ENCODE results near the gene ZBTB17.

The ZBTB17 gene

DNA sequence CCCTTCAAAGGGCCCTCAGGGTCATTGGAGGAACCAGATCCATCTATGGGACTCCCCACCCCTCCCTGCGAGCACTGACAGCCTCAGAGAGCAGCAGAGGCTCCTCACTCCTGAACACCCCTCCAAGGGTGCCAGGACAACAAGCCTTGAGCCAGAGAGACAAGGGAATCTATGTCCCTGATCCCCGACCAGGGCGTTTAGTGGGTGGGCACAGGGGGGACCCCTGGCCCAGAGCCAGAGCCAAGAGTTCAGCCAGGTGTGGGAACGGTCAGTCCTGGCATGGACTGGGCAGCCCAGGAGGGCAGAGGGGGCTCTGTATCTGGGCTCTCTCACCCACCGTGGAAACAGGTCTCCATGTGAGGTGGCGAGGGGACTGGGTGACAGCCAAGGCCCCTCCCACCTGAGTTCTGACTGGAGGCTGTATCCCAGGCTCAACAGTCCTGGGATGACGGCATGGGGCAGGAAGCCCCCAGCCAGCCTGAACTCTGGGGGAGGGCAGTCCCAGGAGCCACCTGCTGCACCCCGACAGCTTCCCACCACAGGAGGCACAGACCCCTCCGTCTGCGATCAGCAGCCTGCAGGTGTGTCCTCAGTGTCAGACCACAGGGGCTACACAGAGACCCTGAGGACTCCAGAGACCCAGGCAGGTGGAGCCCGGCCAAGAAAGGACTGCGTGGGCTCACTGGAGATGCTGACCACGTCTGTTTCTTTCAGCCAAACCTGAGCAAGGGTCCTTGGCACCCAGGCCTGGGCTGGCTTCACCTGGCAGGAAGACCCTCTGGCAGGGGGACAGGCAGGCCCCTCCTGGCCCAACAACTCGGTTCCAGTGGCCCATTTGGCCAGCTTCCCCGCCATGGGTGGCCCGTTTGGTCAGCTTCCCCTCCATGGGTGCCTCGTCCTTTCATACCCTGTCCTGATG lies 16.9 kb upstream of the ZBTB17 start:
- TF ChIP-seq, protein P1, sequence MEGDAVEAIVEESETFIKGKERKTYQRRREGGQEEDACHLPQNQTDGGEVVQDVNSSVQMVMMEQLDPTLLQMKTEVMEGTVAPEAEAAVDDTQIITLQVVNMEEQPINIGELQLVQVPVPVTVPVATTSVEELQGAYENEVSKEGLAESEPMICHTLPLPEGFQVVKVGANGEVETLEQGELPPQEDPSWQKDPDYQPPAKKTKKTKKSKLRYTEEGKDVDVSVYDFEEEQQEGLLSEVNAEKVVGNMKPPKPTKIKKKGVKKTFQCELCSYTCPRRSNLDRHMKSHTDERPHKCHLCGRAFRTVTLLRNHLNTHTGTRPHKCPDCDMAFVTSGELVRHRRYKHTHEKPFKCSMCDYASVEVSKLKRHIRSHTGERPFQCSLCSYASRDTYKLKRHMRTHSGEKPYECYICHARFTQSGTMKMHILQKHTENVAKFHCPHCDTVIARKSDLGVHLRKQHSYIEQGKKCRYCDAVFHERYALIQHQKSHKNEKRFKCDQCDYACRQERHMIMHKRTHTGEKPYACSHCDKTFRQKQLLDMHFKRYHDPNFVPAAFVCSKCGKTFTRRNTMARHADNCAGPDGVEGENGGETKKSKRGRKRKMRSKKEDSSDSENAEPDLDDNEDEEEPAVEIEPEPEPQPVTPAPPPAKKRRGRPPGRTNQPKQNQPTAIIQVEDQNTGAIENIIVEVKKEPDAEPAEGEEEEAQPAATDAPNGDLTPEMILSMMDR (conservative IDR thresholded peaks at IDR 0.05; ENCODE audit: low read depth, low read length): no peak
- DNase-seq (ENCODE audit: low read depth): no peak
- H3K4me3 ChIP-seq (ENCODE audit: low read length): no peak overlapping the region

DNA sequence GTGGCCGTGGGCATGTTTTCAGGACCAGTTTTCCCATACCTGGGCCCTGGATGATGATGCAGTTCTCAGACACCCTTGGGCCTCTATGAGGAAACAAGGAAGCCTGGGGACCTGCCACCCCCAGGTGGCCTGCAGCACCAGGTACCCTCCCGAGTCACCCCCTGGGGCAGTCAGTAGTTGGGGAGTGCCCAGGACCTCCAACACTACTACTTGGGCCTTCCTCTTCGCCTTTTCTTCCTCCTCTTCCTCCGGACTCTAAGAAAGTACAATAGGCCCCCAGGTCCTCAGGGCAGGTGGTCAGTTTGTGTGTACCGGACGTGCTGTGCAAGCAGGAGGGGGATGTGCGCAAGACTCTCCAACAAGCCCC lies 16.3 kb upstream of the ZBTB17 start:
- TF ChIP-seq, protein P1 (conservative IDR thresholded peaks at IDR 0.05; ENCODE audit: low read depth, low read length): no peak
- DNase-seq (ENCODE audit: low read depth): no peak
- no peak overlapping the region for H3K4me3 ChIP-seq (ENCODE audit: low read length)

DNA sequence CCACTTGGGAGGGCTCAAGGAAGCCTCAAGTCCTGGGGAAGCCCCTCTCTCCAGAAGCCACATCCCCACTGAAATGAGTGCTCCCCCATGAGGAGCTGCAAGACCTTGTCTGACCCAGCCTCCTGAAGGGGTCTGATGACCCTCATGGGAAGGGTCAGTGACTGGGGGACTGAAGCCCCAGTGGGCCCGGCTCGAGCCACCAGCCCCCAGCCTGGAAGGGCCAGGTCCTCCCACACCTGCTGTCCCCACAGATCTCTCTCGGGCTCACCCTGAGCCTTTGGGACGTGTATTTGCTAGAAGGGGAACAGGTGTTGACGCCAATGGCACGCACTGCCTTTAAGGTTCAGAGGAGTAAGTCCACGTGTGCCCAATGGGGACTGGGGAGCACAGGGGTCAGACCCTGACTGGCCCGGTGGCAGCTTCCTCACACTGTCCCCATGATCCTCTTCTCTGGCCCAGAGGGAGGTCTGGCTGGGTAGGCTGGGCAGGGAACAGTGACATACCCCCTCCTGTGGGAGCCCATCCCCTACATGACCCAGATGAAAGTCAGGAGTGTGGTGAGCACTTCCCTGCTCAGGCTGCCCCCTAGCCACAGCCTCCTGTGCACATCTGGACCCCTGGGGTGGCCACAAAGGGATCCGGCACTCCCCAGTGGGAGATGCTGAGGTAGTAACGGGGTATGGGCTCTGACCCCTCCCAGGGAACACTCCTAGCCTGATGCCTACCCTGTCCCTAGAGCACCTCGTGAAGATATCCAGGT lies 15.7 kb upstream of the ZBTB17 start:
- no peak overlapping the region for H3K4me3 ChIP-seq (ENCODE audit: low read length)
- DNase-seq (ENCODE audit: low read depth): no peak
- TF ChIP-seq, protein P1 (conservative IDR thresholded peaks at IDR 0.05; ENCODE audit: low read depth, low read length): no peak

DNA sequence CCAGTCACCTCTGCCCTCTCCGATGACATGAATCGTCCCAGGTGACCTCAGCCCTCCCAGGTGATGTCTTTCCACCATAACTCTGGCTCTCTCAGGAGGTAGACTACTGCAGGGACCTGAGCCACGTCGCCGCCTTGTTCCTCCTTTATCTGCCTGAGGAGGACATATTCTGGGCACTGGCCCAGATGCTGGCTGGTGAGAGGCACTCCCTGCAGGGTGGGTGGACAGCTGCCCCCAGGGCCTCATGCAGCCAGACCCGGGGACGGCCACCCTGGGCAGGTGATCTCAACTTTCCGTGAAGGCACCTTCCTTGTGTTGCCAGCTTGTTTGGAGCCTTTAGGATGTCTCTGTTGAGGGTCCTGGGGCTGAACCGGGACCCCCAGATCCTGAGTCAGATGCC lies 13.9 kb upstream of the ZBTB17 start:
- DNase-seq (ENCODE audit: low read depth): no peak
- H3K4me3 ChIP-seq (ENCODE audit: low read length): no peak overlapping the region
- TF ChIP-seq, protein P1 (conservative IDR thresholded peaks at IDR 0.05; ENCODE audit: low read depth, low read length): no peak

DNA sequence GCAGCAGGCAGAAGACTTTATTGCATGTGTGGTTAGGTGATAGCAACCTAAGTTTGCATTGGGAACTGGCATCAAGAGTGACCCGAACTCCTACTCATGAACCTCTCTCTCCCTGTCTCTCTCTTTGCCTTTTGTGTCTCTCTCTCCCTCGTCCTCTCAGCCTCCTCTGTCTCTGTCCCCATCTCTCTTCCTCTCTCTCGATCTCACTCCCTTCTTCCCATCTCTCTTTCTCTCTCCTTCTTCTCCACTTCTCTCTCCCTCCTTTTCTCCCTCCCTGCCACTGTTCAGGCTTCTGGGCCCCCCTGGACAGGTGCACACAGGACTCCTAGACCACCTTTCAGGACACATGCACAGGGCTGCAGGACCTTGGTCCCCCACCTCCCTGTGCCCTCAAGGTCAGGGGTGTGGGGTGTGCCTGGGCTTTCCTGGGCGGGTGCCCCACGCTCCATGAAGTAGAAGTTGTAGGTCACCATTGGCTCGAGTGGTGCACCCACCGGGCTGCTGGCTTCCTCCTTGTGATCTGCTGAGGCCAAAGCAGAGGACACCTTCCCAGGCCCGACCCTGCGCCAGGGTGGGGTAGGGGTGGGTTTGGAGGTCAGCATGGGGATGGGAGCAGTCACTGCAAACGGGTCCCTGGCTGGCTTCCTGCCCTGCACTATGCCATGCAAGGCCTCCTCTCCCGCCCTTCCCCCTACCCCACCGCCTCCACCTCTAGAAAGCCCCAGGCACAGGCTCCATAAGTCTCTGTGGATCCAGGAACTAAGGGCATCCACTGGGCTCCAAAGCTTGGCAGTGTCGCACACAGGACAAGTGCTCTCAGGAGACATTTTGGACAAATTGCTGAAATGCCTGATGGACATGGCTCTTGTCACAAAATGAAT lies 13.2 kb upstream of the ZBTB17 start:
- DNase-seq (ENCODE audit: low read depth): no peak
- TF ChIP-seq, protein P1 (conservative IDR thresholded peaks at IDR 0.05; ENCODE audit: low read depth, low read length): no peak
- H3K4me3 ChIP-seq (ENCODE audit: low read length): no peak overlapping the region

DNA sequence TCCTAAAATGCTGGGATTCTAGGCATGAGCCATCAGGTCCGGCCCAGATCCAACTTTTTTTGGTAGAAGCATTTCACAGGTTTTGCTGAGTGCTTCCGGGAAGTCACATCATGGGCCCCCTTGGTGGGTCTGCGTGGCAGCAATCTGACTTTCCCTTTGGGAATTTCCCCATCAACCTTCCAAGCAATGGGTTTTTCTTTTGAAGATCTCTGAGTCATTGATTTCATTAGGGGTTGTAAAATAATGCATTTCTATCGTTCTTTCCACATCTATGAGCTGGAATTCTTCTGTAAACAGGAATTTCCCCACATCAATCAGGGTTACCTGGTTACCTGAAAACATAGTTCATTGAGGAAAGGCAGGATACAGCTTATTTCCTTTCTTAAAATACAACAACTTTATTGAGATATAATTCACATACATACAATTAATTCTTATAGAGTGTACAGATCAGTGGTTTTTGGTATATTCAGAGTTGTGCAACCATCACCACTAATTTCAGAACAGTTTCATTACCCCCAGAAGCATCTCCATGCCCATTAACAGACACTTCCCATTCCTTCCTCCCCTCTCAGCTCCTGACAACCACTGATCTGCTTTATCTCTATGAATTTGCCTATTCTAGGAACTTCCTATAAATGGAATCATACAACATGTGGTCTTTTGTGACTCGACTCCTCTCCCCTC lies 9.9 kb upstream of the ZBTB17 start:
- no peak overlapping the region for H3K4me3 ChIP-seq (ENCODE audit: low read length)
- DNase-seq (ENCODE audit: low read depth): no peak
- TF ChIP-seq, protein P1 (conservative IDR thresholded peaks at IDR 0.05; ENCODE audit: low read depth, low read length): no peak

All from retinal pigment epithelial cell (primary cell).